Natural killer cell (primary cell): ENCODE data around the gene MDK. TPM values are rescaled to one million over a fixed set of nuclear protein-coding genes. Genes with fewer than 3 reads are reported as not detected.

Experiments
- ATAC-seq, 3 donors: fragments of 150-1000 bp in 2 of 3; fragments of 200-7000 bp in 1 of 3; cut with Tn5 transposase; 1 replicate in 1 of 3; 2 replicates in 2 of 3; pipeline ENCODE4 v1.10.0; 2021; ENCODE audit warnings: mild to moderate bottlenecking in 2 of 3, moderate library complexity in 2 of 3
- DNase-seq, 2 donors: peaks; one replicate each; pipeline versions ENCODE4 v3.0.0 to v3.0.0-alpha.2; 2013 to 2021; ENCODE audit warnings: mixed read lengths in 1 of 2
- H3K27ac ChIP-seq: one replicate; pipeline ENCODE4 v1.5.1; 2013; ENCODE audit warnings: mild to moderate bottlenecking, low read length
- H3K27me3 ChIP-seq: one replicate; pipeline ENCODE4 v1.6.1; 2013; ENCODE audit warnings: low read length; ENCODE audit not compliant: control insufficient read depth, insufficient read depth
- H3K36me3 ChIP-seq: one replicate; pipeline ENCODE4 v1.6.1; 2013; ENCODE audit warnings: low read length; ENCODE audit not compliant: control insufficient read depth, insufficient read depth
- H3K4me1 ChIP-seq: one replicate; pipeline ENCODE4 v1.6.1; 2013; ENCODE audit warnings: low read length; ENCODE audit not compliant: control insufficient read depth, insufficient read depth
- H3K4me3 ChIP-seq: one replicate; pipeline ENCODE4 v1.5.1; 2013; ENCODE audit warnings: low read length
- H3K9me3 ChIP-seq: one replicate; pipeline ENCODE4 v1.6.1; 2013; ENCODE audit warnings: low read length; ENCODE audit not compliant: control insufficient read depth, insufficient read depth
- H3K27ac Mint-ChIP-seq, 2 donors: one replicate each; pipeline ENCODE4 v1.8.0; 2022; ENCODE audit warnings: mild to moderate bottlenecking in 2 of 2, mixed read lengths in 2 of 2, moderate library complexity in 1 of 2
- H3K27me3 Mint-ChIP-seq, 2 donors: one replicate each; pipeline ENCODE4 v1.8.0; 2022; ENCODE audit warnings: low read depth in 2 of 2, mixed read lengths in 2 of 2
- H3K36me3 Mint-ChIP-seq: one replicate; pipeline ENCODE4 v1.8.0; 2022; ENCODE audit warnings: mixed read lengths
- H3K4me1 Mint-ChIP-seq, 2 donors: one replicate each; pipeline ENCODE4 v1.8.0; 2022; ENCODE audit warnings: mixed read lengths in 2 of 2
- H3K4me3 Mint-ChIP-seq: one replicate; pipeline ENCODE4 v1.8.0; 2022; ENCODE audit warnings: mild to moderate bottlenecking, moderate library complexity, mixed read lengths
- H3K9me3 Mint-ChIP-seq, 2 donors: one replicate each; pipeline ENCODE4 v1.8.0; 2022; ENCODE audit warnings: mixed read lengths in 2 of 2
- CTCF ChIP-seq: fragments of 200-600 bp; IDR thresholded peaks from one replicate; pipeline ENCODE4 v1.8.0; 2022; ENCODE audit warnings: antibody characterized with exemption
- WGBS: methylation state at CpG from one replicate; pipeline ENCODE4 v1.1.7; 2013; ENCODE audit warnings: missing lambda C conversion rate; ENCODE audit not compliant: insufficient coverage; 5-methylcytosine and 5-hydroxymethylcytosine counted together
- intact Hi-C: fragments of 100-400 bp; cut with micrococcal nuclease; formaldehyde crosslinking; loops from one replicate; pipeline ENCODE4 v1.14.2; 2022
- total RNA-seq, 4 donors: library from RNA; stranded (reverse); fragments of 120-200 nt in 1 of 4; gene quantifications; one replicate each; pipeline versions ENCODE4 v1.2.3 to v1.2.4, GENCODE V29; 2013 to 2022

The MDK gene
- total RNA-seq, 3 donors from 2014 or later (not counting 1 experiment from before 2014, with no cell fraction given): 4.5 to 10.6 (median 6.3) TPM

DNA sequence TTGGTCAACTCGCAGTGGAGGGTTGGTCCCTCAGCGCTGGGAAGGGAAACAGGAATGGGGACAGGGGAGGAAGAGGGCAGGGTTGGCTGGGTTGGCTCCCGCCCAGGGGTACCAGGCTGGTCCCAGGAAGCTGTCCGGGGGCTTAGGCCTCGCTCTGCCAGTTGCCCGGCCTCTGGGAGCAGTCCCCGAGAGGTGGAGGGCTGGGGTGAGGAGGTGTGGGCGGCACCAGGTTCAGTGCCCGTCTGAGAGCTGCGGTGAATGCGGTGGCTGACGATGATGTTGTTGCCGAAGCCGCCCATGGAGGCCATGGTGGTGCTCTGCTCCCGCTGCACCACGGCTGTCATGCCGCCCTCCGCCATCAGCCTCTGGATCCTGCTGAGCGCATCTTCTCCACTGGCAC is 16.1 kb downstream of the MDK start:
- H3K4me3 Mint-ChIP-seq: no peak overlapping the region
- Histone ChIP-seq H3K4me3 (no peak overlapping the region), H3K27me3 (no peaks in the 10 kb centered on the region), H3K27ac (no peak overlapping the region), H3K4me1 (peaks cover 6% of the 10 kb centered on the region), H3K9me3 (no peaks in the 10 kb centered on the region), H3K36me3 (peaks cover 16% of the 10 kb centered on the region)
- WGBS: 97% methylated on average over 19 of the region's 19 CpGs
- no peak for TF ChIP-seq CTCF
- peaks cover 4 to 6% of the 10 kb centered on the region in 2 donors for H3K27me3 Mint-ChIP-seq
- H3K4me1 Mint-ChIP-seq: peaks cover 7 to 9% of the 10 kb centered on the region in 2 donors
- DNase-seq (no peak), ATAC-seq (no peak)
- intact Hi-C loops: no loop called here
- H3K36me3 Mint-ChIP-seq: no peaks in the 10 kb centered on the region
- no peak overlapping the region for H3K27ac Mint-ChIP-seq
- no peaks in the 10 kb centered on the region for H3K9me3 Mint-ChIP-seq

DNA sequence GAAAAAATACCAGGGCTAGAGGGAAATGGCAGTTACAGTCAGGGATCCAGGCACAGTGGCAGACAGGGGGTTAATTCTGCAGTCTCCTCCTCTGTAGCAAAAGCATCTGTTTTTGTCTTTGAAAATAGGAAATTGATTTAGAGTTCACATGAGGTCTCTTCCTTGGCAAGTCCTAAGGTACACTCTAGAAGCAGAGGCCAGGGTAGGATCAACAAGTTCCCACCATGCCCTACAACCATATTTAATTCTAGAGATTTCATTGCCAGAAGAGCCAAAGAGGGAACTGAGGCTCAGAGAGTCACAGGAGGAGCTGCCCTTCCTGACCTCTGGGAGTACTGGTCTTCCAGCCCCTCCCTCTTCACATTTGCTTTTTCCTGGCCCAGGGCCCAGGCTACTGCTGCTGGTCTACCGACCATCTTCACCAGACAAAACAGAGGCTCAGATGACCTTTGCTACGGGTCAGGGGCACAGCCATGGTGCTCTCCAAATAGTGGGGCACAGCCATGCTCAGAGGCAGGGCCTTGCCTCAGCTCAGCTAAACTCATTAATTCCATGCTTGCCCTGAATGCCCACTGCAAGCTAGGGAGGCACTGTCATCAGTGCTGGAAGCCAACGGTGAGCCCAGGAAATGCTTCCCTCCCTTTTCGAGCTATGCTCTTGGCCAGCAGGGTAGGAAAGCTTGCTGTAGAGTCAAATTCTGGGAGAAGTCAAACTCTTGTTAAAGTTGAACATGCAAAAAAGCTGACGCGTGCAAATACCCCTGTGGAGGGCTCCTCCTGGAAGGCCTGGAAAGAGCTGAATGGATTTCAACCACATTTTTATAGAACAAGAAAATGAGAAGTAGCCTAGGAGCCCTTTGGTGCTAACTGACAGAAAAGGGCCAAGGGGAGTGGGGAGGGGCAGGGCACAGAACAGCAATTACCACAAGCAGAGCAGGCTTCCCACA is 21.8 kb downstream of the MDK start:
- Mint-ChIP-seq H3K4me3 (no peak overlapping the region), H3K27ac (no peak overlapping the region), H3K36me3 (no peaks in the 10 kb centered on the region), H3K9me3 (no peaks in the 10 kb centered on the region), H3K27me3 (no peaks in the 10 kb centered on the region), H3K4me1 (no peaks in the 10 kb centered on the region)
- H3K27ac ChIP-seq: no peak overlapping the region
- H3K4me1 ChIP-seq: no peaks in the 10 kb centered on the region
- H3K27me3 ChIP-seq: no peaks in the 10 kb centered on the region
- no peak overlapping the region for H3K4me3 ChIP-seq
- no peaks in the 10 kb centered on the region for H3K9me3 ChIP-seq
- ATAC-seq (no peak), DNase-seq (no peak)
- peaks cover 34% of the 10 kb centered on the region for H3K36me3 ChIP-seq
- over 99% methylated on average over 6 of the region's 6 CpGs for WGBS
- intact Hi-C loops: no loop called here
- no peak for TF ChIP-seq CTCF

DNA sequence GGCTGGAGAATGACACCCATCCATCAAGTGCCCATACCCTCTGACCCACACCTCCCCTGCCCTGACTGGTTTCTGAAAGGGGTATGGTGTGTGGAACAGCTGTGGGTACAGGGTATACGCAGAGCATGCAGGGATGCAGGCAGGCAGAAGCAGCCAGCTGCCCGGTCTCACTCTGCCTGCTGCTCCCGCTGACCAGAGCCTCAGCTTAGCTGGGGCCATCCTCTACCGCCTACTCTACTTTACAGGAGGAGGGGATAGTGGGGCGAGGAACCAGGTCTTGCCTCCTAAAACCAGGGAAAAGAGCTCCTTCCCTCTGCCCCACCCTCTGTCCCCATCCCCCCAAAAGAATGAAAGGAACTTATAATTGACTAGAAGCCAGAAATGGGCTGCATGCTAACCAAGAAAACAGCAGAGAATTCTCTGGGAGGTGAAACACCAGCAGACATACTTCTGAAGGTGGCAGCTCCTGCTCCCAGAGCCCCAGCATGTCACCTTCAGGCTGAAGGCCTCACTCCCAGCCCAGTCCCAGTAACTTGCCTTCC is 23.1 kb downstream of the MDK start:
- H3K4me1 Mint-ChIP-seq: no peaks in the 10 kb centered on the region
- Histone ChIP-seq H3K9me3 (no peaks in the 10 kb centered on the region), H3K4me3 (no peak overlapping the region), H3K36me3 (peaks cover 43% of the 10 kb centered on the region), H3K27ac (no peak overlapping the region), H3K4me1 (no peaks in the 10 kb centered on the region), H3K27me3 (no peaks in the 10 kb centered on the region)
- TF ChIP-seq CTCF: no peak
- no peaks in the 10 kb centered on the region for H3K36me3 Mint-ChIP-seq
- no peaks in the 10 kb centered on the region for H3K9me3 Mint-ChIP-seq
- H3K4me3 Mint-ChIP-seq: no peak overlapping the region
- no CpG with 5 or more reads among the region's 5 CpGs for WGBS
- intact Hi-C loops: no loop called here
- H3K27ac Mint-ChIP-seq: no peak overlapping the region
- DNase-seq: no peak
- H3K27me3 Mint-ChIP-seq: no peaks in the 10 kb centered on the region
- ATAC-seq: no peak
